ENCODE data around the gene ADAMTSL1. TPM values are rescaled to one million over a fixed set of nuclear protein-coding genes. Genes with fewer than 3 reads are reported as not detected.

The ADAMTSL1 gene
- total and polyA plus RNA-seq, 2 donors (not counting 3 experiments of a cell fraction or from before 2014, with no cell fraction given): 15.0 to 18.4 TPM

GRCh38 chr9:18935541-18935940 is 461.6 kb downstream of the ADAMTSL1 start:
- BruUV-seq (replicated peaks): no TSS peak
- H2AFZ ChIP-seq (ENCODE audit: low read depth, low read length): no peak overlapping the region
- TF ChIP-seq JUN (IDR thresholded peaks at IDR 0.05; ENCODE audit: borderline replicate concordance, insufficient read depth, insufficient read length, low read depth) (no peak), POLR2AphosphoS5 (IDR thresholded peaks at IDR 0.05; ENCODE audit: insufficient read depth, low read depth, low read length) (no peak), MAX (IDR thresholded peaks at IDR 0.05; ENCODE audit: insufficient read depth, insufficient read length) (no peak), POLR2A (IDR thresholded peaks at IDR 0.05; ENCODE audit: low read depth, low read length) (no peak), EZH2 (IDR thresholded peaks at IDR 0.05; ENCODE audit: borderline replicate concordance, low read depth, low read length, severe bottlenecking) (no peak), CTCF (IDR thresholded peaks at IDR 0.05; ENCODE audit: extremely low read depth in 1 of 2, insufficient read depth in 1 of 2, low read depth in 1 of 2, low read length in 2 of 2) (no peak), FOS (IDR thresholded peaks at IDR 0.05; ENCODE audit: borderline replicate concordance, insufficient read depth, low read length) (no peak), MYC (IDR thresholded peaks at IDR 0.05; ENCODE audit: low read depth, low read length) (no peak), GATA2 (IDR thresholded peaks at IDR 0.05; ENCODE audit: insufficient read depth, insufficient read length, low read depth, low read length) (no peak)
- CTCF ChIA-PET: interaction anchor here (1.2 kb wide), 1 partner anchor 11 kb away, joined by 3 read pairs; no protein-coding TSS in a partner anchor
- H3K9me3 ChIP-seq (replicated peaks; ENCODE audit: control insufficient read depth, insufficient read depth, low read length): no peaks in the 10 kb centered on the region
- no peaks in the 10 kb centered on the region for H4K20me1 ChIP-seq (replicated peaks; ENCODE audit: control insufficient read depth, extremely low read depth, insufficient read depth, low read length)
- H3K4me2 ChIP-seq (ENCODE audit: insufficient read depth, low read length): no peak overlapping the region
- H3K36me3 ChIP-seq (ENCODE audit: control insufficient read depth in 2 of 2, extremely low read depth in 1 of 2, insufficient read depth in 2 of 2, low read length in 2 of 2): no peaks in the 10 kb centered on the region
- POLR2A ChIA-PET: no interaction called here
- intact Hi-C loops (cut with micrococcal nuclease) (no loop called here), dilution Hi-C loops (cut with MboI; ENCODE audit: extremely low pct_ligation_motif_present, low sequenced_read_pairs) (no loop called here)
- no peaks in the 10 kb centered on the region for H3K4me1 ChIP-seq (ENCODE audit: control insufficient read depth, extremely low read depth, insufficient read depth, low read length)
- H3K9ac ChIP-seq (replicated peaks; ENCODE audit: extremely low read depth, insufficient read depth, low read length): no peak overlapping the region
- H3K4me3 ChIP-seq (replicated peaks in 1 of 3; ENCODE audit: insufficient read depth in 1 of 3, low read depth in 1 of 3, low read length in 3 of 3): no peak overlapping the region
- no peaks in the 10 kb centered on the region for H3K9me1 ChIP-seq (replicated peaks; ENCODE audit: control insufficient read depth, extremely low read depth, insufficient read depth, low read length)
- H3K27ac ChIP-seq (ENCODE audit: insufficient read depth, low read depth, low read length): no peak overlapping the region
- DNase-seq (ENCODE audit: low read depth, low spot score) (no peak), FAIRE-seq (no peak)
- no peaks in the 10 kb centered on the region for H3K79me2 ChIP-seq (ENCODE audit: control insufficient read depth, insufficient read depth, low read length)
- peaks cover 1 to 6% of the 10 kb centered on the region in 2 experiments for H3K27me3 ChIP-seq (ENCODE audit: control insufficient read depth in 2 of 2, insufficient read depth in 2 of 2, low read length in 2 of 2)
